Activated CD4-positive, alpha-beta T cell treated with anti-CD3 and anti-CD28 coated beads, Interleukin-2, Interleukin-4, amounts not matched to agents 100 ng/mL and 50 ng/mL, durations not matched to agents 16 hours and 8 hours (primary cell): Measurements from ENCODE around the gene SNRPA.
A peak's percentile ranks its signal among the peaks of the same experiment; 100 is the strongest.
"Not testable (repeated sequence)": the region's sequence is repeated elsewhere in the genome, so short reads cannot be mapped to it uniquely, and the experiment has no call there.

Experiments used
- DNase-seq: peaks from one replicate; pipeline ENCODE4 v3.0.0-alpha.2; 2020; ENCODE audit warnings: low spot score

SNRPA gene

GRCh38 chr19:40802300-40803169 is 51.5 kb downstream of the SNRPA start:
- DNase-seq: no peak

- no peak for DNase-seq
These were observed 52.3 kb downstream of the SNRPA start for GRCh38 chr19:40803170-40803856.

- peak; percentile 56 for DNase-seq
These were observed 53.1 kb downstream of the SNRPA start for GRCh38 chr19:40803857-40804782.

- DNase-seq: no peak
These were observed 53.8 kb downstream of the SNRPA start for GRCh38 chr19:40804783-40805242.

- no peak for DNase-seq
These were observed 54.4 kb downstream of the SNRPA start for GRCh38 chr19:40805258-40805868.

GRCh38 chr19:40806423-40807146 is 55.6 kb downstream of the SNRPA start:
- DNase-seq: peak; percentile 86

- DNase-seq: no peak
These were observed 56.4 kb downstream of the SNRPA start for GRCh38 chr19:40807147-40808020.

GRCh38 chr19:40808021-40808325 is 57.0 kb downstream of the SNRPA start:
- DNase-seq: no peak

GRCh38 chr19:40808497-40808896 is 57.5 kb downstream of the SNRPA start:
- DNase-seq: no peak

GRCh38 chr19:40809358-40810086 is 58.5 kb downstream of the SNRPA start:
- no peak for DNase-seq

- no peak for DNase-seq
These were observed 59.2 kb downstream of the SNRPA start for GRCh38 chr19:40810160-40810559.

GRCh38 chr19:40810649-40811408 is 59.8 kb downstream of the SNRPA start:
- DNase-seq: peak; percentile 53

- no peak for DNase-seq
These were observed 60.7 kb downstream of the SNRPA start for GRCh38 chr19:40811478-40812341.

GRCh38 chr19:40812571-40812970 is 61.6 kb downstream of the SNRPA start:
- not testable (repeated sequence) for DNase-seq

- no peak for DNase-seq
These were observed 62.2 kb downstream of the SNRPA start for GRCh38 chr19:40813182-40813581.
